ENCODE measurements around the gene LITAF. TPM values are rescaled to one million over a fixed set of nuclear protein-coding genes. Genes with fewer than 3 reads are reported as not detected.
"Not testable (repeated sequence)": the region's sequence is repeated elsewhere in the genome, so short reads cannot be mapped to it uniquely, and the experiment has no call there.

The LITAF gene
- polyA plus RNA-seq, 1 donor, result 43.0 TPM

GRCh38 chr16:11586378-11586855 is 302 bp downstream of the LITAF start:
- H3K36me3 ChIP-seq (ENCODE audit: control insufficient read depth, insufficient read depth, low read length), result no peaks in the 10 kb centered on the region
- WGBS (ENCODE audit: insufficient coverage, low lambda C conversion rate), result no CpG with 5 or more reads among the region's 48 CpGs
- H3K4me1 ChIP-seq (ENCODE audit: control insufficient read depth, insufficient read depth, low read length), result peaks cover 4% of the 10 kb centered on the region
- no peaks in the 10 kb centered on the region for H3K9me3 ChIP-seq (ENCODE audit: control insufficient read depth, low read depth, low read length)
- H3K27me3 ChIP-seq (ENCODE audit: control insufficient read depth, insufficient read depth, low read length), result peaks cover 17% of the 10 kb centered on the region
- DNase-seq, result no peak
- H3K27ac ChIP-seq (ENCODE audit: low read length), result peak overlapping the region; percentile 49
- H3K4me3 ChIP-seq (ENCODE audit: low read length), result peak overlapping the region; percentile 51

GRCh38 chr16:11585460-11586377 is 1.0 kb downstream of the LITAF start:
- H3K9me3 ChIP-seq (ENCODE audit: control insufficient read depth, low read depth, low read length), result no peaks in the 10 kb centered on the region
- WGBS (ENCODE audit: insufficient coverage, low lambda C conversion rate), result no CpG with 5 or more reads among the region's 29 CpGs
- peaks cover 17% of the 10 kb centered on the region for H3K27me3 ChIP-seq (ENCODE audit: control insufficient read depth, insufficient read depth, low read length)
- peak overlapping the region; percentile 51 for H3K4me3 ChIP-seq (ENCODE audit: low read length)
- no peak for DNase-seq
- peaks cover 4% of the 10 kb centered on the region for H3K4me1 ChIP-seq (ENCODE audit: control insufficient read depth, insufficient read depth, low read length)
- peak overlapping the region; percentile 49 for H3K27ac ChIP-seq (ENCODE audit: low read length)
- no peaks in the 10 kb centered on the region for H3K36me3 ChIP-seq (ENCODE audit: control insufficient read depth, insufficient read depth, low read length)

DNA sequence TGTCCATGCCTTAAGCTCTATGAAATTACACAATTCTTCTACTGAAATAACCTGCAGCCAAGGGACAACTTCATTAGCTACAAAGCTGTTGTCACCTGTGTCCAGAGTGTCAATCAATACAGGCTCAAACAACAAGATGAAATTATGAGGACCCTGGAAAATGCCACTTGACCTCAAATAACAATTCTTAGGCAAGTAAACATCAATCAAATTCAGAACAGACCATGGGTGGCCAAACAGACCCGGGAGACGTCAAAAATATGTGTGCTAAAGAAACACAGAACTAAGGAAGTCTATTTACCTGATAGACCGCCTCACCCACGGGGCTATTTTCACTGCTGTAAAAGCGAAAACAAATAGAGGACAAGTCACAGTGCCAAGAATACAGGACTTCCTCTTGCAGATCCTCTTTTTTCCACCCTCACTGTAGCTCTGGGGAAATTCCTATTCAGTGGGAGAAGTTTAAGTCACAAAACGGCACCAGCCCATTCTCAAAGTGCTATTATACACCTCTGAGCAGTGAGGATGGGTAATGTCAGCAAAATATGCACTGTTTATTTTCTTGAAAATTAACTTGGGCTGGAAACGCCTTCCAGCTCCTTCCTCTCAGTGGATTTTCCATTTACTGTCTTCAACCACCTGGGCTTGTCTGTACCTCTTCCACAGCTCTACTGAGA is 2.7 kb downstream of the LITAF start:
- Histone ChIP-seq H3K4me3 (ENCODE audit: low read length) (no peak overlapping the region), H3K4me1 (ENCODE audit: control insufficient read depth, insufficient read depth, low read length) (peaks cover 4% of the 10 kb centered on the region), H3K27me3 (ENCODE audit: control insufficient read depth, insufficient read depth, low read length) (peaks cover 17% of the 10 kb centered on the region), H3K27ac (ENCODE audit: low read length) (peak overlapping the region; percentile 25), H3K36me3 (ENCODE audit: control insufficient read depth, insufficient read depth, low read length) (no peaks in the 10 kb centered on the region), H3K9me3 (ENCODE audit: control insufficient read depth, low read depth, low read length) (no peaks in the 10 kb centered on the region)
- peak in 1 of 2 donors; percentile 30 for DNase-seq
- WGBS (ENCODE audit: insufficient coverage, low lambda C conversion rate), result no CpG with 5 or more reads among the region's 7 CpGs

- H3K27me3 ChIP-seq (ENCODE audit: control insufficient read depth, insufficient read depth, low read length), result peaks cover 17% of the 10 kb centered on the region
- H3K9me3 ChIP-seq (ENCODE audit: control insufficient read depth, low read depth, low read length), result no peaks in the 10 kb centered on the region
- H3K4me1 ChIP-seq (ENCODE audit: control insufficient read depth, insufficient read depth, low read length), result peaks cover 4% of the 10 kb centered on the region
- no CpG with 5 or more reads among the region's 7 CpGs for WGBS (ENCODE audit: insufficient coverage, low lambda C conversion rate)
- no peak overlapping the region for H3K27ac ChIP-seq (ENCODE audit: low read length)
- no peak for DNase-seq
- H3K36me3 ChIP-seq (ENCODE audit: control insufficient read depth, insufficient read depth, low read length), result no peaks in the 10 kb centered on the region
- no peak overlapping the region for H3K4me3 ChIP-seq (ENCODE audit: low read length)
These were observed 3.6 kb downstream of the LITAF start for GRCh38 chr16:11583166-11583565.

GRCh38 chr16:11582157-11582814 is 4.4 kb downstream of the LITAF start:
- peaks cover 11% of the 10 kb centered on the region for H3K27me3 ChIP-seq (ENCODE audit: control insufficient read depth, insufficient read depth, low read length)
- WGBS (ENCODE audit: insufficient coverage, low lambda C conversion rate), result 64% methylated on average over 2 of the region's 7 CpGs
- H3K4me3 ChIP-seq (ENCODE audit: low read length), result no peak overlapping the region
- no peaks in the 10 kb centered on the region for H3K9me3 ChIP-seq (ENCODE audit: control insufficient read depth, low read depth, low read length)
- H3K4me1 ChIP-seq (ENCODE audit: control insufficient read depth, insufficient read depth, low read length), result peaks cover 4% of the 10 kb centered on the region
- no peaks in the 10 kb centered on the region for H3K36me3 ChIP-seq (ENCODE audit: control insufficient read depth, insufficient read depth, low read length)
- no peak overlapping the region for H3K27ac ChIP-seq (ENCODE audit: low read length)
- DNase-seq, result no peak

DNA sequence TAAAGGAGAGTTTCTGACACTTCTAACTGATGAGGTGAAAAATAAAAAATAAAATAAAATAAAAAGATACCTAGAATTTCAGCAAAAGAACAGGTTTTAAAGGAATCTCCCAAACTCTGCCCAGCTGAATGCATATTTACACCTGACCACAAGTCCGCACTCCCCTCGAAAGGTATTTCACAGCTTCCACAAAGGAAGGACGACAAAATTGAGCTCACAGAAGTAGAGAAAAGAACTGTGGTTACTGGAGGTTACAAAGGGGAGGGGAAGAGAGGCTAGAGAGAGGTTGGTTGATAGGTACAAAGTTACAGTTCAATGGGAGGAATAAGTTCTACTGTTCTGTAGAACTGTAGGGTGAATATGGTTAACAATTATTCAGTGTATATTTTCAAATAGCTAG is 5.0 kb downstream of the LITAF start:
- no peak overlapping the region for H3K4me3 ChIP-seq (ENCODE audit: low read length)
- DNase-seq, result no peak
- no CpG with 5 or more reads among the region's 3 CpGs for WGBS (ENCODE audit: insufficient coverage, low lambda C conversion rate)
- no peaks in the 10 kb centered on the region for H3K36me3 ChIP-seq (ENCODE audit: control insufficient read depth, insufficient read depth, low read length)
- peaks cover 7% of the 10 kb centered on the region for H3K27me3 ChIP-seq (ENCODE audit: control insufficient read depth, insufficient read depth, low read length)
- H3K4me1 ChIP-seq (ENCODE audit: control insufficient read depth, insufficient read depth, low read length), result peaks cover 4% of the 10 kb centered on the region
- no peaks in the 10 kb centered on the region for H3K9me3 ChIP-seq (ENCODE audit: control insufficient read depth, low read depth, low read length)
- H3K27ac ChIP-seq (ENCODE audit: low read length), result no peak overlapping the region

GRCh38 chr16:11580451-11581086 is 6.2 kb downstream of the LITAF start:
- DNase-seq, result no peak
- WGBS (ENCODE audit: insufficient coverage, low lambda C conversion rate), result no CpG with 5 or more reads among the region's 12 CpGs
- Histone ChIP-seq H3K9me3 (ENCODE audit: control insufficient read depth, low read depth, low read length) (no peaks in the 10 kb centered on the region), H3K4me3 (ENCODE audit: low read length) (no peak overlapping the region), H3K27me3 (ENCODE audit: control insufficient read depth, insufficient read depth, low read length) (no peaks in the 10 kb centered on the region), H3K36me3 (ENCODE audit: control insufficient read depth, insufficient read depth, low read length) (no peaks in the 10 kb centered on the region), H3K4me1 (ENCODE audit: control insufficient read depth, insufficient read depth, low read length) (peaks cover 1% of the 10 kb centered on the region), H3K27ac (ENCODE audit: low read length) (no peak overlapping the region)

DNA sequence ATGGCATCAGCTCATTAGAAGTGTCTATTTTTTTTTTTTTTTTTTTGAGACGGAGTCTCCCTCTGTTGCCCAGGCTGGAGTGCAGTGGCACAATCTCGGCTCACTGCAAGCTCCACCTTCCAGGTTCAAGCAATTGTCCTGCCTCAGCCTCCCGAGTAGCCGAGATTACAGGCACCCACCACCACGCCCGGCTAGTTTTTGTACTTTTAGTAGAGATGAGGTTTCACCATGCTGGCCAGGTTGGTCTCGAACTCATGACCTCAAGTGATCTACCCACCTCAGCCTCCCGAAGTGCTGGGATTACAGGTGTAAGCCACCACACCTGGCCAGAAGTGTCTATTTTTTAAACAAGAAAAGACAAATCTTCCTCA is 9.4 kb downstream of the LITAF start:
- H3K27ac ChIP-seq (ENCODE audit: low read length); H3K4me3 ChIP-seq (ENCODE audit: low read length); DNase-seq; H3K36me3 ChIP-seq (ENCODE audit: control insufficient read depth, insufficient read depth, low read length); H3K27me3 ChIP-seq (ENCODE audit: control insufficient read depth, insufficient read depth, low read length); H3K4me1 ChIP-seq (ENCODE audit: control insufficient read depth, insufficient read depth, low read length); H3K9me3 ChIP-seq (ENCODE audit: control insufficient read depth, low read depth, low read length): not testable (repeated sequence)
- WGBS (ENCODE audit: insufficient coverage, low lambda C conversion rate), result no CpG with 5 or more reads among the region's 8 CpGs

- Histone ChIP-seq H3K27me3 (ENCODE audit: control insufficient read depth, insufficient read depth, low read length) (peaks cover 2% of the 10 kb centered on the region), H3K4me1 (ENCODE audit: control insufficient read depth, insufficient read depth, low read length) (no peaks in the 10 kb centered on the region)
These were observed 10.1 kb downstream of the LITAF start for GRCh38 chr16:11576427-11577289.

More at GRCh38 chr16:11576427-11577289, 10.1 kb downstream of the LITAF start:
- H3K9me3 ChIP-seq (ENCODE audit: control insufficient read depth, low read depth, low read length), result no peaks in the 10 kb centered on the region
- H3K36me3 ChIP-seq (ENCODE audit: control insufficient read depth, insufficient read depth, low read length), result no peaks in the 10 kb centered on the region
- no peak overlapping the region for H3K27ac ChIP-seq (ENCODE audit: low read length)
- no peak overlapping the region for H3K4me3 ChIP-seq (ENCODE audit: low read length)
- no peak for DNase-seq
- no CpG with 5 or more reads among the region's 9 CpGs for WGBS (ENCODE audit: insufficient coverage, low lambda C conversion rate)

All from large intestine (tissue), 3 donors.